GM12878 (cell line): ENCODE data around the gene GMPPA.

Experiments
- CBX3 ChIP-seq: fragments of 200-600 bp; sonication (generic); IDR thresholded peaks from 2 replicates; pipeline ENCODE4 v1.6.1; 2016; ENCODE audit warnings: low read depth, borderline replicate concordance
- CTCF ChIP-seq, 3 experiments: IDR thresholded peaks in 2 of 3; conservative IDR thresholded peaks in 1 of 3; 2 replicates each; pipeline ENCODE4 v1.5.1; 2011; ENCODE audit warnings: low read depth in 3 of 3, low read length in 3 of 3, mild to moderate bottlenecking in 3 of 3, control low read depth in 2 of 3, moderate library complexity in 2 of 3, inconsistent platforms in 1 of 3, mixed read lengths in 1 of 3; ENCODE audit not compliant: control insufficient read depth in 2 of 3, insufficient read depth in 1 of 3; ENCODE audit errors: extremely low read depth in 1 of 3
- GABPA ChIP-seq: IDR thresholded peaks from 2 replicates; pipeline ENCODE4 v1.6.1; 2014; ENCODE audit warnings: antibody characterized with exemption, low read depth, mild to moderate bottlenecking, inconsistent platforms
- NKRF ChIP-seq: fragments of 450-650 bp; conservative IDR thresholded peaks from 2 replicates; pipeline ENCODE4 v1.6.1; 2017; ENCODE audit warnings: mild to moderate bottlenecking, moderate library complexity
- TAF1 ChIP-seq: IDR thresholded peaks from 2 replicates; pipeline ENCODE4 v1.6.1; 2011; ENCODE audit warnings: mild to moderate bottlenecking, low read depth, low read length, borderline replicate concordance
- ZNF24 ChIP-seq: fragments of 450-650 bp; IDR thresholded peaks from 2 replicates; pipeline ENCODE4 v1.6.1; 2017; ENCODE audit warnings: antibody characterized with exemption, mild to moderate bottlenecking

GRCh38 chr2:219464286-219465032 lies 34.2 kb upstream of the GMPPA start:
- TF ChIP-seq CBX3 (no peak), ZNF24 (no peak), NKRF (no peak), CTCF (IDR thresholded peaks at IDR 0.05 in 2 of 3, conservative IDR thresholded peaks at IDR 0.05 in 1 of 3; ENCODE audit: control insufficient read depth in 2 of 3, extremely low read depth in 1 of 3, insufficient read depth in 1 of 3, low read depth in 3 of 3, low read length in 3 of 3) (no peak), GABPA (no peak), TAF1 (no peak)
